GM12878 (cell line): ENCODE results near the gene SERPINH1. TPM values are rescaled to one million over a fixed set of nuclear protein-coding genes. Genes with fewer than 3 reads are reported as not detected.

ENCODE experiments used
- BCL11A ChIP-seq: IDR thresholded peaks from 2 replicates; pipeline ENCODE4 v1.6.1; 2011; ENCODE audit warnings: low read depth, low read length
- BHLHE40 ChIP-seq, 2 experiments: fragments of 450-650 bp in 1 of 2; IDR thresholded peaks; 2 replicates each; pipeline ENCODE4 v1.6.1; 2011 to 2017; ENCODE audit warnings: low read depth in 2 of 2, borderline replicate concordance in 1 of 2, improper control_type of control experiment in 1 of 2, low read length in 1 of 2, mild to moderate bottlenecking in 1 of 2
- E2F4 ChIP-seq: IDR thresholded peaks from 2 replicates; pipeline ENCODE4 v1.6.1; 2012; ENCODE audit warnings: low read depth, low read length, improper control_type of control experiment
- ELK1 ChIP-seq: IDR thresholded peaks from 2 replicates; pipeline ENCODE4 v1.6.1; 2012; ENCODE audit warnings: low read depth, low read length, improper control_type of control experiment
- HSF1 ChIP-seq: fragments of 150-350 bp; IDR thresholded peaks from 2 replicates; pipeline ENCODE4 v1.6.1; 2014; ENCODE audit warnings: mild to moderate bottlenecking, low read depth, low read length
- RAD51 ChIP-seq: fragments of 450-650 bp; IDR thresholded peaks from 2 replicates; pipeline ENCODE4 v1.6.1; 2016; ENCODE audit warnings: moderate library complexity, mild to moderate bottlenecking, inconsistent platforms
- RB1 ChIP-seq: fragments of 450-650 bp; formaldehyde crosslinking; IDR thresholded peaks from 2 replicates; pipeline ENCODE4 v1.6.1; 2017; ENCODE audit warnings: mild to moderate bottlenecking, borderline replicate concordance
- WRNIP1 ChIP-seq: IDR thresholded peaks from 2 replicates; pipeline ENCODE4 v1.6.1; 2011; ENCODE audit warnings: low read depth, low read length, improper control_type of control experiment, borderline replicate concordance
- ZNF217 ChIP-seq: fragments of 450-650 bp; IDR thresholded peaks from 2 replicates; pipeline ENCODE4 v1.6.1; 2017; ENCODE audit warnings: antibody characterized with exemption, mild to moderate bottlenecking
- ZNF622 ChIP-seq: fragments of 450-650 bp; IDR thresholded peaks from 2 replicates; pipeline ENCODE4 v1.6.1; 2017; ENCODE audit warnings: mild to moderate bottlenecking, inconsistent platforms
- ZSCAN29 ChIP-seq: fragments of 450-650 bp; IDR thresholded peaks from 2 replicates; pipeline ENCODE4 v1.6.1; 2017; ENCODE audit warnings: mild to moderate bottlenecking, moderate library complexity
- polyA plus RNA-seq, 11 experiments: library from polyadenylated mRNA; depleted of rRNA in 4 of 11; unstranded in 6 of 11; stranded (reverse) in 5 of 11; fragments of >200 nt; fragmentation: Nextera tagmentation in 4 of 11; fragmentation: Illumina TruSeq in 1 of 11; extraction: Ambion mirVana in 4 of 11; extraction: Trizol in 1 of 11; gene quantifications; 1 replicate in 1 of 11; 2 replicates in 10 of 11; pipeline versions ENCODE4 v1.2.1 to v1.2.3, GENCODE V29; 2011 to 2016; ENCODE audit warnings: inconsistent platforms in 2 of 11, missing spikeins in 2 of 11, low read depth in 1 of 11
- total RNA-seq, 4 experiments: library from RNA; depleted of rRNA in 3 of 4; stranded (reverse); fragments of >200 nt in 3 of 4; fragmentation: Illumina TruSeq in 1 of 4; extraction: Trizol in 1 of 4; gene quantifications; 2 replicates each; pipeline versions ENCODE4 v1.2.1 to v1.2.3, GENCODE V29; 2013 to 2021

The SERPINH1 gene
- total and polyA plus RNA-seq, 10 of the 15 experiments (the other 5 are each of a cell fraction or from before 2014, with no cell fraction given) = 0.34 to 19.8 (median 13.7) TPM

- TF ChIP-seq HSF1 (no peak), ZNF217 (no peak), E2F4 (no peak), ZSCAN29 (no peak), ZNF622 (no peak), WRNIP1 (no peak), RAD51 (no peak), RB1 (no peak), BCL11A (no peak), BHLHE40 (IDR thresholded peaks at IDR 0.05; ENCODE audit: borderline replicate concordance in 1 of 2, low read depth in 2 of 2, low read length in 1 of 2) (no peak), ELK1 (no peak)
These were observed 8.9 kb upstream of the SERPINH1 start (continued) for GRCh38 chr11:75553182-75553581.
